Duodenal mucosa (tissue), 2 donors: Measurements from ENCODE around the gene ZNF280C.
"Not testable (repeated sequence)": the region's sequence is repeated elsewhere in the genome, so short reads cannot be mapped to it uniquely, and the experiment has no call there.

ENCODE experiments used
- H3K27ac ChIP-seq: one replicate; pipeline ENCODE4 v1.7.0; 2013; ENCODE audit warnings: low read depth, low read length
- H3K27me3 ChIP-seq, 2 donors: one replicate each; pipeline ENCODE4 v1.7.0; 2013; ENCODE audit warnings: low read length in 2 of 2, control low read depth in 1 of 2; ENCODE audit not compliant: insufficient read depth in 2 of 2, control insufficient read depth in 1 of 2
- H3K36me3 ChIP-seq, 2 donors: one replicate each; pipeline ENCODE4 v1.7.0; 2013; ENCODE audit warnings: low read length in 2 of 2, control low read depth in 1 of 2; ENCODE audit not compliant: insufficient read depth in 2 of 2, control insufficient read depth in 1 of 2
- H3K4me1 ChIP-seq, 2 donors: one replicate each; pipeline ENCODE4 v1.7.0; 2013; ENCODE audit warnings: low read length in 2 of 2, control low read depth in 1 of 2; ENCODE audit not compliant: insufficient read depth in 2 of 2, control insufficient read depth in 1 of 2
- H3K4me3 ChIP-seq, 2 donors: one replicate each; pipeline ENCODE4 v1.7.0; 2013; ENCODE audit warnings: low read length in 2 of 2, low read depth in 1 of 2
- H3K9ac ChIP-seq, 2 donors: one replicate each; pipeline ENCODE4 v1.7.0; 2013; ENCODE audit warnings: low read length in 2 of 2, low read depth in 1 of 2
- H3K9me3 ChIP-seq, 2 donors: one replicate each; pipeline ENCODE4 v1.7.0; 2013; ENCODE audit warnings: low read length in 2 of 2, control low read depth in 1 of 2; ENCODE audit not compliant: control insufficient read depth in 1 of 2

The ZNF280C gene

DNA sequence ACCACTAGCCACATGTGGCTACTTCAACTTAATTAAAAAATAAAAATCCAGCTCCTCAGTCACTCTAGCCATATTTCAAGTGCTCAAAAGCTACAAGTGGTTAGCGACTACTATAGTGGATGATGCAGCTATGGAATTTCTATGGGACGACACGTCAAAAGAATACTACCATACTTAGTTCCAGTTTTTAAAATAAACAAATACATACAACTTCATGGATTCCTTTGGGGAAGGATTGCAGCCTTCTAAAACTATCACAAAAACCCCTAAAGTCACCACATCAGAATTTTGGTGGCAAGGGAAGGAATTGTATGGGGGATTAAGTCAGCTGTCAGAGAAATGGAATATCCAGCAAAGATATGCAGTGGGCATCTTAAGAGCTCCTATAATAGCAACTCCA lies 6.5 kb downstream of the ZNF280C start:
- no peaks in the 10 kb centered on the region for H3K9me3 ChIP-seq
- H3K36me3 ChIP-seq: no peaks in the 10 kb centered on the region
- H3K27ac ChIP-seq: no peak overlapping the region
- H3K27me3 ChIP-seq: no peaks in the 10 kb centered on the region
- H3K4me1 ChIP-seq: peaks cover under 1% of the 10 kb centered on the region in 2 donors
- no peak overlapping the region for H3K9ac ChIP-seq
- no peak overlapping the region for H3K4me3 ChIP-seq

- no peaks in the 10 kb centered on the region for H3K4me1 ChIP-seq
- no peaks in the 10 kb centered on the region for H3K36me3 ChIP-seq
- H3K27ac ChIP-seq: no peak overlapping the region
- no peaks in the 10 kb centered on the region for H3K27me3 ChIP-seq
- no peaks in the 10 kb centered on the region for H3K9me3 ChIP-seq
- H3K4me3 ChIP-seq: no peak overlapping the region
- H3K9ac ChIP-seq: no peak overlapping the region
These were observed 7.3 kb downstream of the ZNF280C start for GRCh38 chrX:130261296-130261893.

GRCh38 chrX:130260316-130260715 lies 8.4 kb downstream of the ZNF280C start:
- no peak overlapping the region for H3K27ac ChIP-seq
- no peak overlapping the region for H3K4me3 ChIP-seq

DNA sequence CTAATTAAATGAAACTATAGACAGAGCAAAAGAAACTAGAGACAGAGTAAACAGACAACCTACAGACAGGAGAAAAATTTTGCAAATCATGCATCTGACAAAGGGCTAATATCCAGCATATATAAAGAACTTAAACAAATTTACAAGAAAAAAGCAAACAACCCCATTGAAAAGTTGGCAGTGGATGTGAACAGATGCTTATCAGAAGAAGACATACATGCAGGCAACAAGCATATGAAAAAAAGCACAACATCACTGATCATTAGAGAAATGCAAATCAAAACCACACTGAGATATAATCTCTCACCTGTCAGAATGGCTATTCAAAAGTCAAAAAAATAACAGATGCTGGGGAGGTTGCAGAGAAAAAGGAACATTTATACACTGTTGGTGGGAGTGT lies 14.8 kb downstream of the ZNF280C start:
- Histone ChIP-seq H3K4me3 (no peak overlapping the region), H3K36me3 (no peaks in the 10 kb centered on the region), H3K27me3 (no peaks in the 10 kb centered on the region), H3K9ac (no peak overlapping the region), H3K27ac (no peak overlapping the region), H3K9me3 (no peaks in the 10 kb centered on the region), H3K4me1 (no peaks in the 10 kb centered on the region)

More at GRCh38 chrX:130260316-130260715, 8.4 kb downstream of the ZNF280C start:
- Histone ChIP-seq H3K4me1 (no peaks in the 10 kb centered on the region), H3K9ac (no peak overlapping the region), H3K9me3 (no peaks in the 10 kb centered on the region), H3K36me3 (no peaks in the 10 kb centered on the region), H3K27me3 (no peaks in the 10 kb centered on the region)

- H3K4me3 ChIP-seq: no peak overlapping the region
- no peaks in the 10 kb centered on the region for H3K27me3 ChIP-seq
- H3K9me3 ChIP-seq: no peaks in the 10 kb centered on the region
- H3K9ac ChIP-seq: no peak overlapping the region
- no peak overlapping the region for H3K27ac ChIP-seq
- no peaks in the 10 kb centered on the region for H3K36me3 ChIP-seq
- H3K4me1 ChIP-seq: no peaks in the 10 kb centered on the region
These were observed 17.0 kb downstream of the ZNF280C start for GRCh38 chrX:130251671-130252070.

GRCh38 chrX:130247996-130248395 lies 20.7 kb downstream of the ZNF280C start:
- H3K4me1 ChIP-seq: no peaks in the 10 kb centered on the region
- H3K9ac ChIP-seq: no peak overlapping the region

DNA sequence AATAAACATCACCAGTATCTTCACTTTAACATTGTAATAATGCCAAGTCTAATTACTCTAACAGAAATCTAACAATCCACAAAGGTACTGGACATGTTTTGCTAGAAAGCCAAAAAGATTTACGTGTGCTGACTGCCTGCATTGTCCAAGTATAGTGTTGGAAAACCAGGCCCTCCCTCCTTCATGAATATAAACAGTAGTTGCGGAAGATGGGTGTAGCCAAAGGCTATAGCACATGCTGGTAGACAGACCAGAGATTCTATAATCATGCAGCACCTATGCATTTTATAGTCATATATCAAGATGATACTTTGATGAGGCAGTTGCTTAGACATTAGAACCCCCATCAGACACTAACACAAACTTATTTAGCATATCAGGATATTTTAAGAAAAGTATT lies 22.6 kb downstream of the ZNF280C start:
- peaks cover 0 to 11% of the 10 kb centered on the region in 2 donors for H3K36me3 ChIP-seq
- H3K27me3 ChIP-seq: no peaks in the 10 kb centered on the region
- no peak overlapping the region for H3K9ac ChIP-seq

More at GRCh38 chrX:130247996-130248395, 20.7 kb downstream of the ZNF280C start:
- peaks cover 0 to 4% of the 10 kb centered on the region in 2 donors for H3K36me3 ChIP-seq
- no peaks in the 10 kb centered on the region for H3K27me3 ChIP-seq
- H3K9me3 ChIP-seq: no peaks in the 10 kb centered on the region
- H3K4me3 ChIP-seq: no peak overlapping the region
- no peak overlapping the region for H3K27ac ChIP-seq

GRCh38 chrX:130245441-130245840 lies 23.3 kb downstream of the ZNF280C start:
- Histone ChIP-seq H3K4me3 (no peak overlapping the region), H3K4me1 (no peaks in the 10 kb centered on the region), H3K9ac (no peak overlapping the region), H3K9me3 (no peaks in the 10 kb centered on the region), H3K27me3 (no peaks in the 10 kb centered on the region), H3K27ac (no peak overlapping the region), H3K36me3 (peaks cover 0 to 11% of the 10 kb centered on the region in 2 donors)

More for the DNA sequence above, 22.6 kb downstream of the ZNF280C start:
- Histone ChIP-seq H3K27ac (no peak overlapping the region), H3K4me3 (no peak overlapping the region), H3K9me3 (no peaks in the 10 kb centered on the region), H3K4me1 (no peaks in the 10 kb centered on the region)

DNA sequence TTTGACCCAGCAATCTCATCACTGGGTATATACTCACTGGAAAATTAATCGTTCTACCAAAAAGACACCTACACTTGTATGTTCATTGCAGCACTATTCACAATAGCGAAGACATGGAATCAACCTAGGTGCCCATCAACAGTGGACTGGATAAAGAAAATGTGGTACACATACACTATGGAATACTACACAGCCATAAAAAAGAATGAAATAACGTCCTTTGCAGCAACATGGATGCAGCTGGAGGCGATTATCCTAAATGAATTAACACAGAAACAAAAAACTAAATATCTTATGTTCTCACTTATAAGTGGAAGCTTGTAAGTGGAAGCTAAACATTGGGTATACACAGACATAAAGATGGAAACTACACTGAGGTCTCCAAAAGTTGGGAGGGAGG lies 37.5 kb downstream of the ZNF280C start:
- H3K4me1 ChIP-seq, H3K27ac ChIP-seq, H3K9me3 ChIP-seq, H3K4me3 ChIP-seq, H3K9ac ChIP-seq, H3K27me3 ChIP-seq, H3K36me3 ChIP-seq: not testable (repeated sequence)

DNA sequence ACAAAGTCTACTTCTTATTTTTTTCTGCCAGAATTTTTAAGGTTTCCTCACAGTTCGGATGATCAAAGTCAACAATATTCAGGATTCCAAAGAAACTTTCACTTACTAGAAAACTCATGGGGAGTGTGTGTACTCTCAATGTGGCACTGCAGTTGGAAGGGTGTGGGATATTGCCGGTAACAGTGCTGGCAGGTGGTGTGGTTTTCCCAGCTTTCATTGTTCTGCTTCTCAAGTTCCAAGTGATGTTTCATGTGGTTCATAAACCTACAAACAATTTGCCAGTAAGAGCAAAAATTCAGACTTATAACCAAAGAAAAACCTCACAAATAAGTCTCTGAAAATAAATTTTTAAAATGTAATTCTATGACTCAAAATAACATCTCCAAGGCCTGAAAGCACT lies 39.8 kb downstream of the ZNF280C start:
- no peak overlapping the region for H3K9ac ChIP-seq
- no peak overlapping the region for H3K27ac ChIP-seq
- peaks cover 0 to 8% of the 10 kb centered on the region in 2 donors for H3K36me3 ChIP-seq
- H3K9me3 ChIP-seq: no peaks in the 10 kb centered on the region
- no peaks in the 10 kb centered on the region for H3K27me3 ChIP-seq
- H3K4me3 ChIP-seq: no peak overlapping the region
- H3K4me1 ChIP-seq: no peaks in the 10 kb centered on the region

- peaks cover 0 to 8% of the 10 kb centered on the region in 2 donors for H3K36me3 ChIP-seq
- no peak overlapping the region for H3K27ac ChIP-seq
These were observed 43.9 kb downstream of the ZNF280C start for GRCh38 chrX:130224810-130225209.

More at GRCh38 chrX:130224810-130225209, 43.9 kb downstream of the ZNF280C start:
- Histone ChIP-seq H3K9ac (no peak overlapping the region), H3K4me3 (no peak overlapping the region), H3K9me3 (no peaks in the 10 kb centered on the region), H3K27me3 (no peaks in the 10 kb centered on the region), H3K4me1 (no peaks in the 10 kb centered on the region)
